SK-N-SH (cell line): Measurements from ENCODE around the gene GGA3. TPM values are rescaled to one million over a fixed set of nuclear protein-coding genes. Genes with fewer than 3 reads are reported as not detected.

Experiments
- CTCF ChIA-PET: fragments of 300-600, 350-600 bp; formaldehyde crosslinking; extraction: SDS; loops from one replicate; lab custom pipeline; 2021; lab: Yijun Ruan, JAX
- POLR2A ChIA-PET: fragments of 350-600 bp; sonication (Branson Sonifier 250); formaldehyde crosslinking; extraction: SDS; loops from one replicate; lab custom pipeline; 2020; ENCODE audit warnings: antibody characterized with exemption, inconsistent platforms; lab: Yijun Ruan, JAX
- DNase-seq: peaks from one replicate; pipeline ENCODE4 v3.0.0; 2012
- H2AFZ ChIP-seq: fragments of 200-600 bp; sonication (generic); 2 replicates; pipeline ENCODE4 v1.8.1; 2016; ENCODE audit warnings: antibody characterized with exemption, mild to moderate bottlenecking, low read depth
- H3F3A ChIP-seq: fragments of 200-600 bp; sonication (generic); replicated peaks from 2 replicates; pipeline ENCODE3; 2016; ENCODE audit warnings: antibody characterized with exemption, mild to moderate bottlenecking; ENCODE audit not compliant: insufficient read depth
- H3K27ac ChIP-seq, 2 experiments: fragments of 200-500 bp in 1 of 2; fragments of 200-600 bp in 1 of 2; sonication (Bioruptor generic) in 1 of 2; sonication (generic), shearing (Covaris generic) in 1 of 2; 2 replicates each; pipeline versions ENCODE4 v1.5.1 to v1.6.1; 2014 to 2016; ENCODE audit warnings: low read depth in 2 of 2, inconsistent platforms in 1 of 2, low read length in 1 of 2, mild to moderate bottlenecking in 1 of 2, mixed read lengths in 1 of 2
- H3K27me3 ChIP-seq: fragments of 200-600 bp; sonication (generic), shearing (Covaris generic); 2 replicates; pipeline ENCODE4 v1.6.1; 2016; ENCODE audit warnings: mixed run types; ENCODE audit not compliant: insufficient read depth
- H3K36me3 ChIP-seq, 2 experiments: fragments of 200-500 bp in 1 of 2; fragments of 200-600 bp in 1 of 2; sonication (Bioruptor generic) in 1 of 2; sonication (generic) in 1 of 2; replicated peaks in 1 of 2; 2 replicates each; pipeline versions ENCODE3 to v1.5.1; 2014 to 2016; ENCODE audit warnings: low read length in 1 of 2, mild to moderate bottlenecking in 1 of 2; ENCODE audit not compliant: insufficient read depth in 2 of 2, control insufficient read depth in 1 of 2
- H3K4me1 ChIP-seq, 2 experiments: fragments of 200-500 bp in 1 of 2; fragments of 200-600 bp in 1 of 2; sonication (Bioruptor generic) in 1 of 2; sonication (generic), shearing (Covaris generic) in 1 of 2; 2 replicates each; pipeline versions ENCODE4 v1.5.1 to v1.6.1; 2014 to 2016; ENCODE audit warnings: low read depth in 1 of 2, low read length in 1 of 2, mixed run types in 1 of 2; ENCODE audit not compliant: insufficient read depth in 2 of 2, control insufficient read depth in 1 of 2
- H3K4me2 ChIP-seq: fragments of 200-600 bp; sonication (generic), shearing (Covaris generic); 2 replicates; pipeline ENCODE4 v1.6.1; 2017; ENCODE audit warnings: mixed run types
- H3K4me3 ChIP-seq, 2 experiments: fragments of 200-500 bp in 1 of 2; fragments of 200-600 bp in 1 of 2; sonication (Bioruptor generic) in 1 of 2; sonication (generic), shearing (Covaris generic) in 1 of 2; 2 replicates each; pipeline versions ENCODE4 v1.5.1 to v1.8.1; 2014 to 2016; ENCODE audit warnings: low read depth in 2 of 2, inconsistent platforms in 1 of 2, low read length in 1 of 2, mild to moderate bottlenecking in 1 of 2, mixed read lengths in 1 of 2, moderate library complexity in 1 of 2
- H3K79me2 ChIP-seq: fragments of 200-600 bp; sonication (generic); 2 replicates; pipeline ENCODE4 v1.8.1; 2017; ENCODE audit warnings: mild to moderate bottlenecking; ENCODE audit not compliant: insufficient read depth
- H3K9ac ChIP-seq: fragments of 200-600 bp; sonication (generic); 2 replicates; pipeline ENCODE4 v1.6.1; 2017; ENCODE audit warnings: mixed run types
- H3K9me2 ChIP-seq: fragments of 200-600 bp; sonication (generic); 2 replicates; pipeline ENCODE4 v1.6.1; 2017; ENCODE audit warnings: mixed run types
- H3K9me3 ChIP-seq: fragments of 200-600 bp; sonication (generic); 2 replicates; pipeline ENCODE4 v1.6.1; 2017; ENCODE audit warnings: mixed run types, mild to moderate bottlenecking, moderate library complexity
- H4K20me1 ChIP-seq: fragments of 200-600 bp; sonication (generic); 2 replicates; pipeline ENCODE4 v1.6.1; 2017; ENCODE audit warnings: mild to moderate bottlenecking, mixed run types; ENCODE audit not compliant: insufficient read depth
- CHD2 ChIP-seq: fragments of 150-350 bp; IDR thresholded peaks from 2 replicates; pipeline ENCODE4 v1.6.1; 2018; ENCODE audit warnings: low read length; ENCODE audit not compliant: partially characterized antibody
- EZH2phosphoT487 ChIP-seq: fragments of 200-600 bp; sonication (generic); IDR thresholded peaks from 2 replicates; pipeline ENCODE4 v1.6.1; 2017; ENCODE audit warnings: low read depth, mixed run types, mild to moderate bottlenecking, antibody characterized with exemption, moderate library complexity, borderline replicate concordance
- FOSL2 ChIP-seq: IDR thresholded peaks from 2 replicates; pipeline ENCODE4 v1.4.0; 2012; ENCODE audit warnings: low read depth, mild to moderate bottlenecking, moderate library complexity, borderline replicate concordance
- FOXM1 ChIP-seq: IDR thresholded peaks from 2 replicates; pipeline ENCODE4 v1.4.0; 2012; ENCODE audit warnings: low read depth, mild to moderate bottlenecking
- GABPA ChIP-seq: IDR thresholded peaks from 2 replicates; pipeline ENCODE4 v1.4.0; 2012; ENCODE audit warnings: low read depth, mild to moderate bottlenecking
- GATA2 ChIP-seq: sonication (generic); formaldehyde crosslinking; IDR thresholded peaks from 2 replicates; pipeline ENCODE4 v1.5.0; 2020; ENCODE audit warnings: mild to moderate bottlenecking, missing genetic modification reagents
- MEF2A ChIP-seq: IDR thresholded peaks from 2 replicates; pipeline ENCODE4 v1.4.0; 2012; ENCODE audit warnings: low read depth, borderline replicate concordance
- NFIC ChIP-seq: IDR thresholded peaks from 2 replicates; pipeline ENCODE4 v1.4.0; 2012; ENCODE audit warnings: borderline replicate concordance
- NRF1 ChIP-seq: IDR thresholded peaks from 2 replicates; pipeline ENCODE4 v1.6.1; 2012; ENCODE audit warnings: low read depth, mild to moderate bottlenecking, low read length
- RAD21 ChIP-seq: IDR thresholded peaks from 2 replicates; pipeline ENCODE4 v1.6.1; 2012; ENCODE audit warnings: mild to moderate bottlenecking, low read length
- RCOR1 ChIP-seq: fragments of 150-350 bp; IDR thresholded peaks from 2 replicates; pipeline ENCODE4 v1.6.1; 2017; ENCODE audit warnings: antibody characterized with exemption, low read length
- RFX5 ChIP-seq: IDR thresholded peaks from 2 replicates; pipeline ENCODE4 v1.6.1; 2012; ENCODE audit warnings: mild to moderate bottlenecking, improper control_type of control experiment, low read length
- SIN3A ChIP-seq: IDR thresholded peaks from 2 replicates; pipeline ENCODE4 v1.6.1; 2012; ENCODE audit warnings: low read depth, mild to moderate bottlenecking, low read length, moderate library complexity, borderline replicate concordance
- TCF12 ChIP-seq: IDR thresholded peaks from 2 replicates; pipeline ENCODE4 v1.4.0; 2012
- TEAD4 ChIP-seq: IDR thresholded peaks from 2 replicates; pipeline ENCODE4 v1.4.0; 2012; ENCODE audit warnings: mild to moderate bottlenecking, borderline replicate concordance; ENCODE audit not compliant: insufficient read depth
- WGBS: methylation state at CpG from one replicate; pipeline ENCODE4 v1.1.6; 2017; ENCODE audit warnings: low lambda C conversion rate; 5-methylcytosine and 5-hydroxymethylcytosine counted together
- polyA plus RNA-seq, 3 experiments: library from polyadenylated mRNA; depleted of rRNA; stranded (reverse); fragments of >200 nt; gene quantifications; 2 replicates each; pipeline ENCODE4 v1.2.3, GENCODE V29; 2012
- TF ChIP-seq, protein P1 (sequence below): fragments of 200-600 bp; sonication (generic); IDR thresholded peaks from 2 replicates; pipeline ENCODE4 v1.6.1; 2017; ENCODE audit warnings: antibody characterized with exemption, mild to moderate bottlenecking, moderate library complexity
- TF ChIP-seq, protein P2 (sequence below): IDR thresholded peaks from 2 replicates; pipeline ENCODE4 v1.4.0; 2012; ENCODE audit warnings: low read depth, borderline replicate concordance
- TF ChIP-seq, protein P3 (sequence below): IDR thresholded peaks from 2 replicates; pipeline ENCODE4 v1.4.0; 2012; ENCODE audit warnings: low read depth, borderline replicate concordance
- TF ChIP-seq, protein P4 (sequence below): IDR thresholded peaks from 2 replicates; pipeline ENCODE4 v1.6.1; 2012; ENCODE audit warnings: mild to moderate bottlenecking, low read depth, low read length, moderate library complexity
- TF ChIP-seq, protein P5 (sequence below): fragments of 150-350 bp; IDR thresholded peaks from 2 replicates; pipeline ENCODE4 v1.6.1; 2016; ENCODE audit warnings: mild to moderate bottlenecking, low read depth, low read length
- TF ChIP-seq, protein P6 (sequence below): fragments of 150-350 bp; IDR thresholded peaks from 2 replicates; pipeline ENCODE4 v1.6.1; 2017; ENCODE audit warnings: antibody characterized with exemption, low read length, low read depth, borderline replicate concordance

Gene GGA3
- polyA plus RNA-seq, 1 of the 3 experiments (the other 2 are of a cell fraction): 42.5 TPM

DNA sequence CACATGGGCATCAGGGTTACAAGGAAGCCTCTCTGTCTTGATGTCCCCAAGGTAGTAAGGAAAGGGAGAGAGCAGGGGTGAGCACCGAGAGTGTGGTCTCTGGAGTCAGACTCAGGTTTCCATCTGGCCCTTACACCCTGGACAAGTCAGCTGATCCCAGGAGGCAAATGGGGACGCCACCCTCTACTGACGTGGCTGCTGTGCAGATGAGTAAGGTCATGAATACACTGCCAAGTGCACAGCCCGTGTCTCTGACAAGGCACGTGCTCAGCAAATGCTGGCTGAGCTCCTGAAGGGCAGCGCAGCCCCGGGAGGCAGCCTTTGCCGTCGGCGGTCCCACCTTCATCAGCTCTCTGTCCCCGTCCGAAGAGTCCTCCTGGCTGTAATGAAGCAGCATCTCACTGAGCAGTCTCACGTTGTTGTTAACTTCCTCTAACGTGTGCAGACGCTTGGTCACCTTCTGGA is 19.4 kb downstream of the GGA3 start (continued):
- TF ChIP-seq, protein P1, sequence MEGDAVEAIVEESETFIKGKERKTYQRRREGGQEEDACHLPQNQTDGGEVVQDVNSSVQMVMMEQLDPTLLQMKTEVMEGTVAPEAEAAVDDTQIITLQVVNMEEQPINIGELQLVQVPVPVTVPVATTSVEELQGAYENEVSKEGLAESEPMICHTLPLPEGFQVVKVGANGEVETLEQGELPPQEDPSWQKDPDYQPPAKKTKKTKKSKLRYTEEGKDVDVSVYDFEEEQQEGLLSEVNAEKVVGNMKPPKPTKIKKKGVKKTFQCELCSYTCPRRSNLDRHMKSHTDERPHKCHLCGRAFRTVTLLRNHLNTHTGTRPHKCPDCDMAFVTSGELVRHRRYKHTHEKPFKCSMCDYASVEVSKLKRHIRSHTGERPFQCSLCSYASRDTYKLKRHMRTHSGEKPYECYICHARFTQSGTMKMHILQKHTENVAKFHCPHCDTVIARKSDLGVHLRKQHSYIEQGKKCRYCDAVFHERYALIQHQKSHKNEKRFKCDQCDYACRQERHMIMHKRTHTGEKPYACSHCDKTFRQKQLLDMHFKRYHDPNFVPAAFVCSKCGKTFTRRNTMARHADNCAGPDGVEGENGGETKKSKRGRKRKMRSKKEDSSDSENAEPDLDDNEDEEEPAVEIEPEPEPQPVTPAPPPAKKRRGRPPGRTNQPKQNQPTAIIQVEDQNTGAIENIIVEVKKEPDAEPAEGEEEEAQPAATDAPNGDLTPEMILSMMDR: no peak
- TF ChIP-seq SIN3A (no peak), RAD21 (no peak), RFX5 (no peak), MEF2A (no peak), GATA2 (CRISPR knock-in tag) (no peak), TCF12 (no peak), GABPA (no peak)
- TF ChIP-seq, protein P2, sequence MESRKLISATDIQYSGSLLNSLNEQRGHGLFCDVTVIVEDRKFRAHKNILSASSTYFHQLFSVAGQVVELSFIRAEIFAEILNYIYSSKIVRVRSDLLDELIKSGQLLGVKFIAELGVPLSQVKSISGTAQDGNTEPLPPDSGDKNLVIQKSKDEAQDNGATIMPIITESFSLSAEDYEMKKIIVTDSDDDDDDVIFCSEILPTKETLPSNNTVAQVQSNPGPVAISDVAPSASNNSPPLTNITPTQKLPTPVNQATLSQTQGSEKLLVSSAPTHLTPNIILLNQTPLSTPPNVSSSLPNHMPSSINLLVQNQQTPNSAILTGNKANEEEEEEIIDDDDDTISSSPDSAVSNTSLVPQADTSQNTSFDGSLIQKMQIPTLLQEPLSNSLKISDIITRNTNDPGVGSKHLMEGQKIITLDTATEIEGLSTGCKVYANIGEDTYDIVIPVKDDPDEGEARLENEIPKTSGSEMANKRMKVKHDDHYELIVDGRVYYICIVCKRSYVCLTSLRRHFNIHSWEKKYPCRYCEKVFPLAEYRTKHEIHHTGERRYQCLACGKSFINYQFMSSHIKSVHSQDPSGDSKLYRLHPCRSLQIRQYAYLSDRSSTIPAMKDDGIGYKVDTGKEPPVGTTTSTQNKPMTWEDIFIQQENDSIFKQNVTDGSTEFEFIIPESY: no peak
- TF ChIP-seq, protein P3, sequence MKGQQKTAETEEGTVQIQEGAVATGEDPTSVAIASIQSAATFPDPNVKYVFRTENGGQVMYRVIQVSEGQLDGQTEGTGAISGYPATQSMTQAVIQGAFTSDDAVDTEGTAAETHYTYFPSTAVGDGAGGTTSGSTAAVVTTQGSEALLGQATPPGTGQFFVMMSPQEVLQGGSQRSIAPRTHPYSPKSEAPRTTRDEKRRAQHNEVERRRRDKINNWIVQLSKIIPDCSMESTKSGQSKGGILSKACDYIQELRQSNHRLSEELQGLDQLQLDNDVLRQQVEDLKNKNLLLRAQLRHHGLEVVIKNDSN: no peak

DNA sequence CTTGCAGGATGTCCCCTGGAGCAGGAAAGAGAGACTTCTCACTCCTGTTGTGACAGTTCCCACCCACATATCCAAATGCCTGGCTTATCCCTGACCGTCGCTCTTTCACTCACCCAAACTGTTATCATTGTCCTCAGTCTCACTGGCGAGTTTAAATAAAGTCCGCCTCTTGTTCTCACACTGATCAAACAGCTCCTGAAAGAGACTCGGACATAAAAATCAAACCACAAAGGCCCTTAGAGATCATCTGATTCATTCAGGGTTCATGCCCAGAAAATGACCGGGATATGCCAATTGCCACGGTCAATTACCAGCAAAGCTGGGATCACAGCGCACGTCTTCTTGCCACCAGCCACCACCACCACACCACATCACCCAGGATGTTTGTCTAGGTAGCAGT is 19.9 kb downstream of the GGA3 start:
- TF ChIP-seq, protein P4, sequence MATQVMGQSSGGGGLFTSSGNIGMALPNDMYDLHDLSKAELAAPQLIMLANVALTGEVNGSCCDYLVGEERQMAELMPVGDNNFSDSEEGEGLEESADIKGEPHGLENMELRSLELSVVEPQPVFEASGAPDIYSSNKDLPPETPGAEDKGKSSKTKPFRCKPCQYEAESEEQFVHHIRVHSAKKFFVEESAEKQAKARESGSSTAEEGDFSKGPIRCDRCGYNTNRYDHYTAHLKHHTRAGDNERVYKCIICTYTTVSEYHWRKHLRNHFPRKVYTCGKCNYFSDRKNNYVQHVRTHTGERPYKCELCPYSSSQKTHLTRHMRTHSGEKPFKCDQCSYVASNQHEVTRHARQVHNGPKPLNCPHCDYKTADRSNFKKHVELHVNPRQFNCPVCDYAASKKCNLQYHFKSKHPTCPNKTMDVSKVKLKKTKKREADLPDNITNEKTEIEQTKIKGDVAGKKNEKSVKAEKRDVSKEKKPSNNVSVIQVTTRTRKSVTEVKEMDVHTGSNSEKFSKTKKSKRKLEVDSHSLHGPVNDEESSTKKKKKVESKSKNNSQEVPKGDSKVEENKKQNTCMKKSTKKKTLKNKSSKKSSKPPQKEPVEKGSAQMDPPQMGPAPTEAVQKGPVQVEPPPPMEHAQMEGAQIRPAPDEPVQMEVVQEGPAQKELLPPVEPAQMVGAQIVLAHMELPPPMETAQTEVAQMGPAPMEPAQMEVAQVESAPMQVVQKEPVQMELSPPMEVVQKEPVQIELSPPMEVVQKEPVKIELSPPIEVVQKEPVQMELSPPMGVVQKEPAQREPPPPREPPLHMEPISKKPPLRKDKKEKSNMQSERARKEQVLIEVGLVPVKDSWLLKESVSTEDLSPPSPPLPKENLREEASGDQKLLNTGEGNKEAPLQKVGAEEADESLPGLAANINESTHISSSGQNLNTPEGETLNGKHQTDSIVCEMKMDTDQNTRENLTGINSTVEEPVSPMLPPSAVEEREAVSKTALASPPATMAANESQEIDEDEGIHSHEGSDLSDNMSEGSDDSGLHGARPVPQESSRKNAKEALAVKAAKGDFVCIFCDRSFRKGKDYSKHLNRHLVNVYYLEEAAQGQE: no peak
- TF ChIP-seq MEF2A (no peak), FOSL2 (no peak), GABPA (no peak), FOXM1 (no peak), EZH2phosphoT487 (no peak), NRF1 (no peak), RCOR1 (no peak), CHD2 (no peak), NFIC (no peak), TEAD4 (no peak)
- TF ChIP-seq, protein P5, sequence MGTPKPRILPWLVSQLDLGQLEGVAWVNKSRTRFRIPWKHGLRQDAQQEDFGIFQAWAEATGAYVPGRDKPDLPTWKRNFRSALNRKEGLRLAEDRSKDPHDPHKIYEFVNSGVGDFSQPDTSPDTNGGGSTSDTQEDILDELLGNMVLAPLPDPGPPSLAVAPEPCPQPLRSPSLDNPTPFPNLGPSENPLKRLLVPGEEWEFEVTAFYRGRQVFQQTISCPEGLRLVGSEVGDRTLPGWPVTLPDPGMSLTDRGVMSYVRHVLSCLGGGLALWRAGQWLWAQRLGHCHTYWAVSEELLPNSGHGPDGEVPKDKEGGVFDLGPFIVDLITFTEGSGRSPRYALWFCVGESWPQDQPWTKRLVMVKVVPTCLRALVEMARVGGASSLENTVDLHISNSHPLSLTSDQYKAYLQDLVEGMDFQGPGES: no peak
- TF ChIP-seq, protein P6, sequence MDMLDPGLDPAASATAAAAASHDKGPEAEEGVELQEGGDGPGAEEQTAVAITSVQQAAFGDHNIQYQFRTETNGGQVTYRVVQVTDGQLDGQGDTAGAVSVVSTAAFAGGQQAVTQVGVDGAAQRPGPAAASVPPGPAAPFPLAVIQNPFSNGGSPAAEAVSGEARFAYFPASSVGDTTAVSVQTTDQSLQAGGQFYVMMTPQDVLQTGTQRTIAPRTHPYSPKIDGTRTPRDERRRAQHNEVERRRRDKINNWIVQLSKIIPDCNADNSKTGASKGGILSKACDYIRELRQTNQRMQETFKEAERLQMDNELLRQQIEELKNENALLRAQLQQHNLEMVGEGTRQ: no peak
- no peak overlapping the region for H2AFZ ChIP-seq
- DNase-seq: no peak
- H3K9me3 ChIP-seq: no peaks in the 10 kb centered on the region
- 97% methylated on average over 9 of the region's 9 CpGs for WGBS
- peaks cover 42 to 97% of the 10 kb centered on the region in 2 experiments for H3K36me3 ChIP-seq
- H3K27me3 ChIP-seq: no peaks in the 10 kb centered on the region
- ChIA-PET POLR2A (interaction anchor here (1.2 kb wide), 1 partner anchor 20 kb away, joined by 5 read pairs; the partner anchor contains the start of genes GGA3 and MRPS7), CTCF (interaction anchor here (0.6 to 11.7 kb wide), 11 partner anchors 12 to 171 kb away, joined by 3 to 136 read pairs (median 27); partner anchors contain the start of genes GGA3, MIF4GD, MRPS7 and NUP85)
- no peaks in the 10 kb centered on the region for H3K9me2 ChIP-seq
- H4K20me1 ChIP-seq: peaks cover 3% of the 10 kb centered on the region; the same call in 1 of the 2 replicates
- H3F3A ChIP-seq: peaks cover 15% of the 10 kb centered on the region
- H3K4me1 ChIP-seq: peaks cover 0 to 2% of the 10 kb centered on the region in 2 experiments; a peak in 1 of 4 replicates
- no peak overlapping the region for H3K4me2 ChIP-seq
- H3K9ac ChIP-seq: no peak overlapping the region
- no peak overlapping the region for H3K27ac ChIP-seq
- H3K4me3 ChIP-seq: no peak overlapping the region
- H3K79me2 ChIP-seq: no peaks in the 10 kb centered on the region
